ENCODE results near the gene ANKRD44. TPM values are rescaled to one million over a fixed set of nuclear protein-coding genes. Genes with fewer than 3 reads are reported as not detected.

ANKRD44 gene
- total RNA-seq, 4 donors from 2014 or later, result 11.0 to 25.8 (median 23.9) TPM

GRCh38 chr2:197140045-197140444 is 170.5 kb downstream of the ANKRD44 start:
- Histone ChIP-seq H3K4me1 (no peaks in the 10 kb centered on the region), H3K36me3 (no peaks in the 10 kb centered on the region), H3K27ac (no peak overlapping the region), H3K4me3 (replicated peaks in 1 of 3) (no peak overlapping the region), H3K27me3 (no peaks in the 10 kb centered on the region), H3K9me3 (no peaks in the 10 kb centered on the region)
- DNase-seq, result no peak
- intact Hi-C loops (cut with DNase I), result no loop called here
- 88 to 95% methylated on average over 1 of the region's 1 CpG for WGBS, 2 donors
- TF ChIP-seq POLR2A (IDR thresholded peaks at IDR 0.05) (no peak), CTCF (IDR thresholded peaks at IDR 0.05) (no peak)

DNA sequence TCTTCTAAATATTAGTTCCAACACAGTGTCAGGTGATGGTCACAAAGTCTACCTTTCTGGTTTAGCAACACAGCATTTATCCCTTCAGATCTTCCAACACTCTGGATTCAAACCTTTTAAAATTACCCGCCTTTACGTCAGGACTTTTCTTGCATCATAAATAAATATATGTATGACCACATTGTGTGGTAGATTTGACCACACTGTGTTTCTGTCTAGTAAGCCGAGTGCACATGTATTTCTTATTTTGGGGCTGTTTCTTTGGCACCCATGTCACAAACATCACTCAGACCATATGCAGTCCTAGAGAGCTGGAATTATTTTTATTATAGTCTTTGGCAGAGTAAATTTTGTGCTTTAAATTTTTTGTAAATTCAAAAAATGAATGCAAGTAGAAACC is 172.1 kb downstream of the ANKRD44 start:
- no peaks in the 10 kb centered on the region for H3K4me1 ChIP-seq
- intact Hi-C loops (cut with DNase I), result no loop called here
- no peak for TF ChIP-seq CTCF (IDR thresholded peaks at IDR 0.05)
- TF ChIP-seq POLR2A (IDR thresholded peaks at IDR 0.05), result no peak
- no peaks in the 10 kb centered on the region for H3K9me3 ChIP-seq
- no peaks in the 10 kb centered on the region for H3K36me3 ChIP-seq
- no peak for DNase-seq
- H3K27ac ChIP-seq, result no peak overlapping the region
- 87 to 93% methylated on average over 3 of the region's 3 CpGs for WGBS, 2 donors
- H3K27me3 ChIP-seq, result no peaks in the 10 kb centered on the region
- no peak overlapping the region for H3K4me3 ChIP-seq (replicated peaks in 1 of 3)

- Histone ChIP-seq H3K4me3 (replicated peaks in 1 of 3) (no peak overlapping the region), H3K36me3 (no peaks in the 10 kb centered on the region), H3K9me3 (no peaks in the 10 kb centered on the region), H3K27me3 (no peaks in the 10 kb centered on the region), H3K4me1 (no peaks in the 10 kb centered on the region), H3K27ac (no peak overlapping the region)
- DNase-seq, result no peak
- no peak for TF ChIP-seq POLR2A (IDR thresholded peaks at IDR 0.05)
- TF ChIP-seq CTCF (IDR thresholded peaks at IDR 0.05), result no peak
- WGBS, 2 donors, result 80 to 81% methylated on average over 3 of the region's 3 CpGs
- intact Hi-C loops (cut with DNase I), result no loop called here
Observed at GRCh38 chr2:197137826-197138477, 172.6 kb downstream of the ANKRD44 start.

- 77 to 87% methylated on average over 4 of the region's 4 CpGs for WGBS, 2 donors
- no peaks in the 10 kb centered on the region for H3K36me3 ChIP-seq
- no peak for TF ChIP-seq CTCF (IDR thresholded peaks at IDR 0.05)
- no peak for TF ChIP-seq POLR2A (IDR thresholded peaks at IDR 0.05)
- no peaks in the 10 kb centered on the region for H3K4me1 ChIP-seq
- no peak overlapping the region for H3K4me3 ChIP-seq (replicated peaks in 1 of 3)
- no peaks in the 10 kb centered on the region for H3K9me3 ChIP-seq
- intact Hi-C loops (cut with DNase I), result no loop called here
- H3K27ac ChIP-seq, result no peak overlapping the region
- DNase-seq, result no peak
- H3K27me3 ChIP-seq, result no peaks in the 10 kb centered on the region
Observed at GRCh38 chr2:197137231-197137630, 173.3 kb downstream of the ANKRD44 start.

- H3K27me3 ChIP-seq, result no peaks in the 10 kb centered on the region
- H3K27ac ChIP-seq, result no peak overlapping the region
- WGBS, 2 donors, result 63 to 68% methylated on average over 5 of the region's 5 CpGs
- no peak for DNase-seq
- intact Hi-C loops (cut with DNase I), result no loop called here
- no peaks in the 10 kb centered on the region for H3K4me1 ChIP-seq
- TF ChIP-seq POLR2A (IDR thresholded peaks at IDR 0.05) (no peak), CTCF (IDR thresholded peaks at IDR 0.05) (no peak)
- no peaks in the 10 kb centered on the region for H3K36me3 ChIP-seq
- no peak overlapping the region for H3K4me3 ChIP-seq (replicated peaks in 1 of 3)
- no peaks in the 10 kb centered on the region for H3K9me3 ChIP-seq
Observed at GRCh38 chr2:197136452-197136851, 174.1 kb downstream of the ANKRD44 start.
